Stromal cell of bone marrow (primary cell): ENCODE results near the gene ZNF268.

Experiments
- DNase-seq: peaks from one replicate; pipeline ENCODE4 v3.0.0-alpha.2; 2012; ENCODE audit warnings: low read depth

ZNF268 gene

DNA sequence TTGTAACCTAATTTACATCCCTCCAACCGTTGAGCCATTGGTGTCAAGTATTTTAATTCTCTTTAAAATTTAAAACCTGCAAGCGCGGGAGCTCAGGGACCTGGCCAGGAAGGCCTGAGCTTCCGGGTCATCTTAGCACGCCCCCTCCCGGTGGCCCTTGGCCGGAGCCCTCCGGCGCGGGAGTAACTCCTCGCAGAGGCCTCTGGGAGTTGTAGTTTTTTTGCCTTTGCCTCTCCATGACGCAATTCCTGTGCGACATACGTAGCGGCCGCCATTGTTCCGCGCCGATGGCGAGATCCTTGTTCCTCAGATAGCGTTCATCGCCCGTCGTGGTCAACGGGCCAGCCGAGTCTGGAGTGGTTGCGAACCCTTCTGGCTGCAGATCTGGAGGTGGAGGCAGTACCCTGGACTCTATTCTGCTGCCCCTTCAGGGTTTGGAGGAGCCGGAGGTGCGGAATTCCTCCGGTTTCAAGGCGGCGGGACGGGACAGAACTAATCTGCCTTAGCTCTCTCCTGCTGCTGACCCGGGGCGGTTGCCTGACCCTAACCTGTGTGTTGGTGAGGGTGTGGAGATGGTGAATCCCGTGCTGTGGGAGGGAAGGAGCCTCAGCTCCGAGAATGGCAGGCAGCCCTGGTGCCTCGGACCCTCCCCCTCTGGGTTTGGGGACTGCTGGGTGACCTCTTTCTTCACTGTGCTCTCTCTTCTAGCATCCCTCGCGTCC lies at the start of gene ZNF268:
ZNF268 (plus strand) TSS at position 258 of the 722 bp plus-strand sequence. CDS start 503 bp downstream, outside the sequence.
- DNase-seq = peak; percentile 84

DNA sequence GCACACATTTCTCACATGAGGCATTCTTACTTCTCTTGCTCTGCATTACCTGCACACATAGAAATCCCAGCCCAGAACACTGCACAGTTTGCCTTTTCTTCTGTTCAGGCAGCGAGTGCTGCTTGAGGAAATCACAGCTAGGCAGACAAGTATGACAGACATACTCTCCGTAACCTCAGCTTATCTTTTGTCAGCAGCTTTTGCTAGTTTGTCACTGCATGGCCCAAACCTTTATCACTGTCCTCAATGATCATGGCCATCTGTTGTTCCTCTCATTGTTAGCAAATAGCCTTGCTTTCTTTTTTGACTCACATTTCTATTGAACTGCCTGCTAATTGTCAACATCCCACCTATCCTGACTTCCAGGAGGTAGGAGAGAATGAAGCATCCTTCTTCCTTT lies 45.5 kb upstream of the ZNF268 start:
- no peak for DNase-seq

DNA sequence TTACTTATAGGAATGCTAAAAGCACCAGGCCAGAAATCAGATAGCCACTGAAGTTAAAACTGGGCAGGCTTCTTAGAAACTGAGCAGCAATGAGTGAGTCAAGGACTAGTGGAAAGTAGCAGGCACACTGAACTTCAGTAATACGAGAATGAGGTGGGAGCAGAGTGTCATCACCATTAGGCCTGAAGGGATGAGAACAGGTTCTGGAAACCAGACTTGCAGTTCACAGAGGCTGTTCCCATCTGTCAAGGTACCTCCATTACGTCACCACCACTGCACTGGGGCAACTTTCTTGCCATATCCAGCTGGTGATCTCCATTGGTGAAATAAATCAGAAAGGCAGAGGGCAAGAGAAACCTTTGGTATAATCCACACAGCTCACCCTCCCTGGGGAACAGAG lies 35.3 kb upstream of the ZNF268 start:
- no peak for DNase-seq

DNA sequence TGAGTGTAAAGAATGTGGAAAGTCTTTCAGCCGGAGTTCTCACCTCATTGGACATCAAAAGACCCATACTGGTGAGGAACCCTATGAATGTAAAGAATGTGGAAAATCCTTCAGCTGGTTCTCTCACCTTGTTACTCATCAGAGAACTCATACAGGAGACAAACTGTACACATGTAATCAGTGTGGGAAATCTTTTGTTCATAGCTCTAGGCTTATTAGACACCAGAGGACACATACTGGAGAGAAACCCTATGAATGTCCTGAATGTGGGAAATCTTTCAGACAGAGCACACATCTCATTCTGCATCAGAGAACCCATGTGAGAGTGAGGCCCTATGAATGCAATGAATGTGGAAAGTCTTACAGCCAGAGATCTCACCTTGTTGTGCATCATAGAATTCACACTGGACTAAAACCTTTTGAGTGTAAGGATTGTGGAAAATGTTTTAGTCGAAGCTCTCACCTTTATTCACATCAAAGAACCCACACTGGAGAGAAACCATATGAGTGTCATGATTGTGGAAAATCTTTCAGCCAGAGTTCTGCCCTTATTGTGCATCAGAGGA lies 25.1 kb upstream of the ZNF268 start:
- no peak for DNase-seq

DNA sequence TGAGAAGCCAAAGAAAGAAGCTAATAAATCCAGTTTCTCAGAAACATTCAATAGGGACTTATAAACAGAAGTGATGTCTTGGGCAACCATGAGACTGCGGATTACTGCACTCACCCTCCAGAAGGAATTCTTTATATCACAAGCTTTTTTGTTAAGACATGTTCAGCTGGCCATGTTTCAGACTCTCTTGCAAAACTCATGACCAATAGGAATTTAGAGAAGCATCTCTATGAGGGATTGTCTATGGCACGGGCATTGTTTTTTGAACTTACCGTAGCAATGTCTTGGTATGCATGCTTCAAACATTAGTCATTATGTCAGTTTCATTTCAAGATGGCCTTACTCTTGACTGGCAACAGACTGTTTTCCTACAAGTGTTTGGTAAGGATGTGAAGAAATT lies 15.5 kb upstream of the ZNF268 start:
- no peak for DNase-seq

DNA sequence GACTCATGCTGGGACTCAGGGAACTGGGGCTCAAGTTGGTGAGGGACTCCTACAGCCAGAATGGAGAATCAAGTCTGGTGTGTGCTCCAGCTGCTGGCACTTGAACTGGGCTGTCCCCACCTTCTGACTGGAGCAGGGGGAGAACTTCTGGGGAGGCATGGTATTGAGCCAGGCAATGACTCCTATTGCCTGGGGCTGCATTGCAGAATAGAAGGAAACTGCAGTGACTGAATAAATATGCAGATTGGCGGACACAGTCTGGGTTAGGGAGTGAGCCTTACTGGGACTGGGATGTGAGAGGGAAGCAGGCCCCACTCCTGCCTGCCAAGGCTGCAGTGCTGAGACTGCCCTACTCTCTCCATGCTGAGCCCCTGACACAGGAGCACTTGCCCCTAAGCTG lies 8.8 kb upstream of the ZNF268 start:
- DNase-seq = no peak

DNA sequence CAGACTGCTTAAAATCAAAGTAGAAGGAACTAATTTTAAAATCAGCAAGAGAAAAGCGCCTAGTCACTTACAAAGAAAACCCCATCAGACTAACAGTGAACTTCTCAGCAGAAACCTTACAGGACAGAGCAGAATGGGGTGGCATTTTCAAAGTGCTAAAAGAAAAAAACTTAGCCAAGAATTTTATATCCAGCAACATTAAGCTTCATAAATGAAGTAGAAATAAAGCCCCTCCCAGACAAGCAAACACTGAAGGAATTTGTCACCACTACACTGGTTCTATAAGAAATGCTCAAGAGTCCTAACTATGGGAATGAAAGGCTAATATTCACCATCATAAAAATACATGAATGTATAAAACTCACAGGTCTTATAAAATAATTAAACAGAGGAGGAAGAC lies 6.4 kb upstream of the ZNF268 start:
- DNase-seq = no peak

DNA sequence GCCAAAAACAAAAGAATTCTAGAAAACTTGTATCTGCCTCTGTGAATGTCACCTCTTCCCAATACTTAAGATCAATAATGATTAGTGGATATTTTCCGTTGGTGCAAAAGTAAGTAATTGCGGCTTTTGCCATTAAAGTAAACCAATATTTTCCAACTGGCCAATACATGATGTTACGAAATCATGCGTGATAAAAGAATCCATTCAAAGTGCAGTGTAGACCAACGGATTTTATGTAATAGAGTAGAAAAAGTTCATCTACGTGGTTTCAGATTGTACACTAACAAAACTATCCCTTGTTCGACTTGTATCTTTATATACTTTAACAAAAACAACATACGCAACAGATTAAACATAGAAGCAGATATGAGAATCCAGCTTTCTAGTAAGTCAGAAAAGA lies 626 bp upstream of the ZNF268 start:
- DNase-seq = no peak

DNA sequence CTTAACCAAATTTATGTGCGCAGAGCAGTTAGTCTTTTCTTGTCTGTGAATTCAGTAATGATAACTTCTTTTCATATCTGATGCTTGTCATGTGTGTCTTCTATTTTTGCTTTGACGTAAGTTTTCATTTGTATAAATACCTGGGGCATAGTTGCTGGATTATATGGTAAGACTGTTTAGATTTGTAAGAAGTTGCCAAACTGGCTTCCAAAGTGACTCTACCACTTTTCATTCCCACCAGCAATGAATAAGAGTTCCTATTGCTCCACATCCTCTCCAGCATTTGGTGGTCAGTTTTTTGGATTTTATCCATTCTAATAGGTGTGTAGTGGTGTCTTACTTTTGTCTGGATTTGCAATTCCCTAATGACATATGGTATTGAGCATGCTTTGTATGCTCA lies 8.9 kb downstream of the ZNF268 start:
- no peak for DNase-seq

DNA sequence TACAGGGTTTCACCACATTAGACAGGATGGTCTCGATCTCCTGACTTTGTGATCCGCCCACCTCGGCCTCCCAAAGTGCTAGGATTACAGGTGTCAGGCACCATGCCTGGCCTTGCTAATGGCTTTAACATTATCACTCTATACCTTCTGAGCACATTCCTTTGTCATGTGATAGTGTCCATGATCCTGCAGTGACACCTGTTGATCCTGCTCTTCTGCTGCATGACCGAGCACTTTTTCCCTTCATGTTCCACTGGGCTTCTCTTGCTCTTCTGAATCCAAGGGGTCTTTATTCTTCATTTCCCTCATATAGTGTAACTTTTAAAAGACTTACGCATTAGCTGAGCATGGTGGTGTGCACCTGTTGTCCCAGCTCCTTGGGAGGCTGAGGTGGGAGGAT lies 11.6 kb downstream of the ZNF268 start:
- DNase-seq = no peak

DNA sequence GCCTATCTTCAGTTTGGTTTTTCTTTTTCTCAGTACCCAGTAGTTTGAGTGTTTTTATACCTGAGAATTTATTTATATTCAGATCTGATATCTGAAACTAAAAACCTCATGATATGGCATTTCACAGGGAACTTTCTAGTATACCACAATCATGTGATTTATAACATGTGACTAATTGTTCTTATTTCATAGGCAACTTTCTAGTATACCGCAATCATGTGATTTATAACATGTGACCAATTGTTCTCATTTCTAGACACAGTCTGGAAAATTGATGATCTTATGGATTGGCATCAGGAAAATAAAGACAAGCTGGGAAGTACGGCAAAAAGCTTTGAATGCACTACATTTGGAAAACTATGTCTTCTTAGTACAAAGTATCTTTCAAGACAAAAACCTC lies 20.6 kb downstream of the ZNF268 start:
- DNase-seq = no peak

DNA sequence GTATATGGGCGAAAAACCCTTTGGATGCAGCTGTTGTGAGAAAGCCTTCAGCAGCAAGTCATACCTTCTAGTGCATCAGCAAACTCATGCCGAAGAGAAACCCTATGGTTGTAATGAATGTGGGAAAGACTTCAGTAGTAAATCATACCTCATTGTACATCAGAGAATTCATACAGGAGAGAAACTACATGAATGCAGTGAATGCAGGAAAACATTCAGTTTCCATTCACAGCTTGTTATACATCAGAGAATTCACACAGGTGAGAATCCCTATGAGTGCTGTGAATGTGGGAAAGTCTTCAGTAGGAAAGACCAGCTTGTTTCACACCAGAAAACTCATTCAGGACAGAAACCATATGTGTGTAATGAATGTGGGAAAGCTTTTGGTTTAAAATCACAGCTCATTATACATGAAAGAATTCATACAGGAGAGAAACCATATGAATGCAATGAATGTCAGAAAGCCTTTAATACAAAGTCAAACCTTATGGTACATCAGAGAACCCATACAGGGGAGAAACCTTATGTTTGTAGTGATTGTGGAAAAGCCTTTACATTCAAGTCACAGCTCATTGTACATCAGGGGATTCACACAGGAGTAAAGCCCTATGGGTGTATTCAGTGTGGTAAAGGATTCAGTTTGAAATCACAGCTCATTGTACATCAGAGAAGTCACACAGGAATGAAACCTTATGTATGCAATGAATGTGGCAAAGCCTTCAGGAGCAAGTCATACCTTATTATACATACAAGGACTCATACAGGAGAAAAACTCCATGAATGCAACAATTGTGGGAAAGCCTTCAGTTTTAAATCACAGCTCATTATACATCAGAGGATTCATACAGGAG lies 21.4 kb downstream of the ZNF268 start:
- no peak for DNase-seq

DNA sequence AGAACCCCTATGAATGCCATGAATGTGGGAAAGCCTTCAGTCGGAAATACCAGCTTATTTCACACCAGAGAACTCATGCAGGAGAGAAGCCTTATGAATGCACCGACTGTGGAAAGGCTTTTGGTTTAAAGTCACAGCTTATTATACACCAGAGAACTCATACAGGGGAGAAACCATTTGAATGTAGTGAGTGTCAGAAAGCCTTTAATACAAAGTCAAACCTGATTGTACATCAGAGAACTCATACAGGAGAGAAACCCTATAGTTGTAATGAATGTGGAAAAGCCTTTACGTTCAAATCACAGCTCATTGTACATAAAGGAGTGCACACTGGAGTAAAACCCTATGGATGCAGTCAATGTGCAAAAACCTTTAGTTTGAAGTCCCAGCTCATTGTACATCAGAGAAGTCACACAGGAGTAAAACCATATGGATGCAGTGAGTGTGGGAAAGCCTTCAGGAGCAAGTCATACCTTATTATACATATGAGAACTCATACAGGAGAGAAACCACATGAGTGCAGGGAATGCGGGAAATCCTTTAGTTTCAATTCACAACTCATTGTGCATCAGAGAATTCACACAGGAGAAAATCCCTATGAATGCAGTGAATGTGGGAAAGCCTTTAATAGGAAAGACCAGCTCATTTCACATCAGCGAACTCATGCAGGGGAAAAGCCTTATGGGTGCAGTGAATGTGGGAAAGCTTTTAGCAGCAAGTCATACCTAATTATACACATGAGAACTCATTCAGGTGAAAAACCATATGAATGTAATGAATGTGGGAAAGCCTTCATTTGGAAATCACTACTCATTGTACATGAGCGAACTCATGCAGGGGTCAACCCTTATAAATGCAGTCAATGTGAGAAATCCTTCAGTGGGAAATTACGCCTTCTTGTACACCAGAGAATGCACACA lies 22.3 kb downstream of the ZNF268 start:
- no peak for DNase-seq

DNA sequence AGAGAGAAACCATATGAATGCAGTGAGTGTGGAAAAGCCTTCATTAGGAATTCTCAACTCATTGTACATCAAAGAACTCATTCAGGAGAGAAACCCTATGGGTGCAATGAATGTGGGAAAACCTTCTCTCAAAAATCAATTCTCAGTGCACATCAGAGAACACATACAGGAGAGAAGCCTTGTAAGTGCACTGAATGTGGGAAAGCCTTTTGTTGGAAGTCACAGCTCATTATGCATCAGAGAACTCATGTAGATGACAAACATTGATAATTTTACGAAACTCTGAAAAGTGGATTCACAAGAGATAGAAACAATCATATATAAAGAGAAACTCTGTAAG lies 22.9 kb downstream of the ZNF268 start:
- no peak for DNase-seq

DNA sequence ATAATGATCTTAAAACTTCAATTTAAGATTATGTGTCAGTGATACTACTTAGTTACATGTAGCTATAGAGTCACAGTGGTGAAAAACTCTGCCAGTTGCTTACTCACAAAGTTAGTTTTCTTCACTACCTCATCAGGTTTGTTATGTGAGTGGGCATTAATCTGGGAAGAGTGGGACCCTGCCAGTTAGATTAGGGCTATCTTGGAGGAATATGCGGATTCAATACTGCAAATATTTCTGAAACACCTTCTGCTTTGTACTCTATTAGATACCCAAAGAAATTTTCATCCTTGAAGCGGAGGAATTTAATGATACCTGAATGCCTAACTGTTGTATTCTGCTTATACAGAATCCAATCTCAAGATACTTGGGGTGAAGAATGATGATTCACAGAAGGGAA lies 25.1 kb downstream of the ZNF268 start:
- no peak for DNase-seq

DNA sequence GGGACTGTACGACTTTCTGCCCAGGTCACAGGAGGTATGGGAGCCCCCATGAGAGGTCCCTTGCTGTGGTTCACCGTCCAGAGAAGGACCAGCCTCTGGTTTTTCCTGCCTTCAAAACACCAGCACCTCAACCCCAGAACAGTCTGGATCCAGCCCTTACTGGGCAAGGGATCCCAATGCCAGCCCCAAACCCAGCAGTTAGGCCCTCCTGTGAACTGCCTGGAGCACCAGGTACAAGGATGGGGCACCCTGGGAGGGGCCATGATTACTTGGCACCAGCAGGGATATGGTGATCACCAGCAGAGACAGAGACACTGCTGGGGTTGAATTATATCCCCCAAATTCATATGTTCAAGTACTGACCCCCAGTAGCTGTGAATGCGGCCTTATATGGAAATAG lies 34.4 kb downstream of the ZNF268 start:
- no peak for DNase-seq

DNA sequence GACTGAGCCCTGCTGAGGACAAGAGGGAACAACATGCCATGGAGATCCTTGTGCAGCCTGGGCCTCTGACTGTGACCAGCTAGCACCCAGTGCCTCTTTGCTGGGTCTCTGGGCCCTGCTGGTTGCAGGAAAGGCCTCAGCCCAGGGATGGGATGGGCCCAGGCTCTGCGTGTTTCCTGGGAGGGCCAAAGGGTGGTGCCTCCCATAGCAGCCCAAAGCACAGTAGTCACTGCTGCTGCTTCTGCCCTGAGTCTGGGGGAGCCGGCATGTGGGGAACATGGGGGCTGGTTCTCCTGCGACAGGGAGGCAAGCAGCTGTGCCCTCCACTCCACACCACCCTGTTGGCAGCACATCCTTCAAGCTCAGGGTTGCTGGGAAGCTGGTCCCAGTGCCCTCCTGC lies 35.9 kb downstream of the ZNF268 start:
- DNase-seq = no peak

DNA sequence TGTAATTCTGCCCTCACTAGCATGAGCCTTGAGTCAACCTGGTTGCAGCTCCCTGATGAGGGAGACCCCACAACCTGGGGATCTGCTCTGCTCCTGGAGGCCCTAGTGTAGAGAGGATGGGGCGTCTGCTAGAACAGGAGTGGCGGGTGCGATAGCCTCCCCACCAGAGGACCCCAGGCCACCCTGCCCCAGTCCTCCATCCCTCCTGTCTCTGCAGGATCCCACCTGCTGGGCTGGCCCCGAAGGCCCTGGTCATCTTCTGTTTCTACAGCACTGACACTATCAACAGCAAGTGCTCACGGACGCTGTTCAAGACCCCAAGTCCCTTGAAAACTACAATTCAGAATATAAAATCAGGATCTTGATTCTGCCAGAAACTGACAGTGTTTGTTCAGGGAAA lies 39.2 kb downstream of the ZNF268 start:
- no peak for DNase-seq

DNA sequence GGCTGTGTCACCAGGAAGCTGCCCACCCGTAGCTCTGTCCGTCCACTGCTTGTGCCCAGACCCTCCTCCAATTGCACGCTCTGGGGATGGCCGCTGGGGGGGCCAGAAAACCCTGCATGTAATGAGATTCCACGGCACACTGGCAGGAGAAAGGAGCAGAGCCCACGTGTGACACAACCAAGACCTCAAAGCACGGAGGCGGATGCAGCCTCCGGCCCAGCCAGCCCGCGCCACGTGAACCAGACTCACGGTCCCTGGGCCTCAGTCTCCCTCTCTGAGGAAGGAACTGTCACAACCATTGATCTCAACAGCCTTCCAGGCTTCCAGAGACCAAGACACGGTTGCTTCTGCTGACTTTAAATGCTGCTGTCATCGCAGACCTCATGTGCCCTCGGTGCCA lies 39.9 kb downstream of the ZNF268 start:
- no peak for DNase-seq

DNA sequence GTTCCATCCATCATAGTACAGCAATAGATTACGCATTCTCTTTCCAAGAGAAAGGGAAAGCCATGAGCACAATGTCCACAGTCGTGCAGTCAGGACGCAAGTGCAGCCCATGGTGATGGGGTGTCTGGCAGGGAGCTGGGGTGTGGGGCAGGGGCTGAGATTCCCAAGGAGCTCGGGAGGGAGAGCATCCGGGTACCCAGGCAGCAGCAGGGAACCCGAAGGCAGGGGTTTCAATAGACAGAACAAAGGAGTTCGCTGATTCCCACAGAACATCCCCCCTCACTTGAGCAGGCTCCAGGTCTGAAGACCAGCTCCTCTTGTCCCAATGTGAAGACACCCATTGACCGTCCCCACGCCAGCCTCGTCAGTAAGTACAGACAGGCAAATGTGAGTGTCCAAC lies 40.9 kb downstream of the ZNF268 start:
- DNase-seq = no peak

DNA sequence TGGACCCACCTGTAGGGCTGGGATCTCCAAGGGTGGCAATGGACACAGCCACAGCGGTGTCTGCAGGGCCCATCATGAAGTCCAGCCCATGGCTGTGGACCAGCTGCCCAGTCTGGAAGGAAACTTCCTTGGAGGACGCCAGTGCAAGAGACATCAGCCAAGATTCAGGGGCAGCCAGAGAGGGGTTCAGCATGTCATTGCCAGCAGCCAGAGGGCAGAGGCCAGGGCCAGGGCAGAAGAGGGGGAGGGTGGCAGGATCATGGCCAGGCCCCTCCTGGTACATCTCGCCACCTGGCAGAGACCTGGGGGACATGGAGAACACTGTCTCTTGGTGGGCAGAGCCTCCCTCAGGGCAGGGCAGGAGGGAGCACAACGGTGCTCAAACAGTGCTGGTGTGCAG lies 44.2 kb downstream of the ZNF268 start:
- no peak for DNase-seq

DNA sequence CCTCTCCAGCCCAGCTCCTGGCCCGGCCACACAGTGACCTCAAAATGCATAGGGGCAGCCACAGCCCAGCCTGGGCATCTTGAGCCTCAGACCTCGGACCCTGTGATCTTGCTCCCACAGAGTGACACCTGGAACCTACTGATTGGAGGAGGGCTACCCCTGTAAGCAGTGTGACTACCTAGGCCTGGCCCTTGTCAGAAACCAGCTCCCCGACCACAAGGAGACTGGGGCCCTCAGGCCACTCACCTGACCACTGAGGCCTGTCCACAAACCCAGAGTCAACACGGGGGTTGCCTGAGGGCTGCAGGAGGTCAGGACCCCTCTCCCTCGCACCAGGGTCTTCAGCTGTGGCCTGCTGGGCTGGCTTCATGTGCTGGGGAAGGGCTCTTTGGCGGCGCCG lies 45.4 kb downstream of the ZNF268 start:
- no peak for DNase-seq
